NCI-H146 treated with DMSO at 0.1 percent for 48 hours (cell line): Measurements from ENCODE around the gene GNAS-AS1.

ENCODE experiments used
- DNase-seq: peaks from one replicate; lab custom pipeline; 2025; ENCODE audit not compliant: unreplicated experiment; lab: John Stamatoyannopoulos, UW

The GNAS-AS1 gene

DNA sequence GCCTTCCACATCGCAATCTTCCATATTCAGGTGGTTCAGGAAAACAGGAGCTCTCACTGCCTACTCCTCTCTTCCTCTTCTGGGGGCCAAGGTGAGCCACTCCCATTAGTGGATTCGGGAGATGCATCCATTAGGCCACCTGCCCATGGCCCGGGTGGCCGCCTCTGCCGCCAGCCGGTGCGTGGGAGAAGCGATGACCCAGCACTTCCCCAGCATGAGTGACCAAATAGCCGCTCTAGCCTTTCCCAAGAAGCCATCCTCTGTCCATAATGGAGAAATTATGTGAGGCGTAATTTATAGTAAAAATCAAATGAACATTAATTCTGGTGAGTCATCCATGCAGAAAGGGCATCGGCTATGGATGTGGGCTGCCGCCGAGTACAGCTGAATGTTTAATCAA, 39.4 kb downstream of the GNAS-AS1 start:
- DNase-seq = no peak

GRCh38 chr20:58810879-58811250, 39.8 kb downstream of the GNAS-AS1 start:
- no peak for DNase-seq

DNA sequence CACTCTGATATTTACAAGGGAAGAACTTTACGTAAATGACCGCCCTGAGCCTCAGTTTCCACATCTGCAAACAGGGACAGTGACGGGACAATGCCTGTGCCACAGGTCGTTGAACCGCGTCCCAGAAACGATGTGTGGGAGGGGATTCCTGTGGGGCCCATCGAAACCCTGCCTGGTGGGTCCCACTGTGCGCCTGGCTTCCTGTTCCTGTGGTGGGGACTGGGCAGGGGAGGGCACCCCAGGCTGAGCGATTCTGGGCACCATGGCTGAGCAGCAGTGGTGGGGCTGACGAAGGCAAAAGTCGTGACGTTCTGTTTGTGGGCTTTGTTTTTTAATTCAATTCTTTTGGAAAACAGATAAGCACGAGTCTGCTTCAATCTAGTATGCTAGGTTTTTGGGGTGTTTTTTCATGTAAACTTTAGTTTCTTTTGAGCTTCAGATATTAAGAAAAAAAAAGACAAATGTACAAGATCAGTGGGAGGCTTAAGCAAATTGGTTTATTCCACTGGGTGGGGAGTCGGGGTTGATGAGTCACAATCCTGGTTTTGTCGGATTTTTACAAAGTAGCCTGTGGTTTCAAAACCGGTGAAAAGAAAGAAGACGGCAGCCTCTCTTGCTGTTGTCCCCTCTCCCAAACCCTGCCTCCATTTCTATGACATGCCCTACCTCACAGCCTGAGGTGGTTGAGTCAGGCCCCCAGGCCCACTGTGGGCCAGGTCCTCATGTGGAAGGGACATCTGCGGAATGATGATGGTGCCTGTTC, 40.4 kb downstream of the GNAS-AS1 start:
- no peak for DNase-seq

DNA sequence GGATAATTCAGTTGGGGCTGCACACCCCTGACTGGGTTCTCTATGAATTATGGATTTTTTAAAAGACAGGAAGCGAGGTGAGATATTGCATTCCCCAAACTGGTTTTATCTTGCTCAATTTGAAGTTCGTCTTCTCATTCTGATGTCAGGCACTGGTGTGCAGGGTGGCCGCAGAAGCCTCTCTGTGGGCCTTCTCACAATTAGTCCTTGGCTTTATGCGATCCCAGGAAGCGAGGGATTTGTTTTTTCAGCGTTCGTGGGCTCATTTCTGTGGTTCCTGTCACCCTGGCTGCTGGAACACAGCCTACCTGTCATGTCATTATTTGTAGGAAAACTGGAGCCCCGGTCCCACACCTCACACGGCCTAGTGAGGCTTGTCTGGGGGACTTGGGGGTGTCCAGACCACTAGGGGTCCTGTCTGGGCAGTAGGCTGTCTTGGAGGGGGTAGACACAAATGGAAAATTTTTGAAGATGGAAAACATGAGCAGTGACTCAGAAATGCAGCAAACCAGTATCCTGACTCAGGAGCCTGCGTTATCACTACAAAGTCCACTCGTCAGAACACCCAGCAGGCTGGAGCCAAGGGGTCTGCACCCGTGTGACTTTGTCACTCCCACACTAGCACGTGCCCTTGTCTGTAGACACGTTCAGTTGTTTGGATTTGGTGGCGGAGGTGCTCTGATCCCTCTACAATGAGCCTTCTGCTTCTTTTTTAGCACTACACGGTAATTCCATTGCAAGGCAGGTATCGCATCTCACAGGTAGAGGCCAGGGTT, 42.2 kb downstream of the GNAS-AS1 start:
- no peak for DNase-seq

GRCh38 chr20:58807801-58808200, 42.9 kb downstream of the GNAS-AS1 start:
- no peak for DNase-seq

DNA sequence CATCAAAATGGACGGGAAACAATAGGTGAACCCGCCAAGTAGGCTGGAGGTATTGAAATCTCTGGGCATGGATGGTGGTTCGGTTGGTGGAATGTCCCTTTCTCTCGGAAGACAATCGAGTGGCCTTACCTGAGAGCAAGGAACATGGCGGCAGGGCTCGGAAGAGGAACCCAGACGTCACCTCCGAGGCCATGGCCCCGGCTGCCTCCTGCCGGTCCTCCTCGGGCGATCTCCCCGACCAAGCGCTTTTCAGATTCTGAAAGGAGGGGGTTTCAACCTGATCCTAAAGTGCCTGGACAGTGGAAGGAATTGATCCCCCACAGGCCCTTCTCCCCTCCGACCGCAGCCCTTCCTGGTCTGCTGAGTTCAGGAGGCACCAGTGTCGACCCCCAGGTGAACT, 47.2 kb downstream of the GNAS-AS1 start:
- DNase-seq = no peak

GRCh38 chr20:58802061-58802460, 48.6 kb downstream of the GNAS-AS1 start:
- DNase-seq = no peak

DNA sequence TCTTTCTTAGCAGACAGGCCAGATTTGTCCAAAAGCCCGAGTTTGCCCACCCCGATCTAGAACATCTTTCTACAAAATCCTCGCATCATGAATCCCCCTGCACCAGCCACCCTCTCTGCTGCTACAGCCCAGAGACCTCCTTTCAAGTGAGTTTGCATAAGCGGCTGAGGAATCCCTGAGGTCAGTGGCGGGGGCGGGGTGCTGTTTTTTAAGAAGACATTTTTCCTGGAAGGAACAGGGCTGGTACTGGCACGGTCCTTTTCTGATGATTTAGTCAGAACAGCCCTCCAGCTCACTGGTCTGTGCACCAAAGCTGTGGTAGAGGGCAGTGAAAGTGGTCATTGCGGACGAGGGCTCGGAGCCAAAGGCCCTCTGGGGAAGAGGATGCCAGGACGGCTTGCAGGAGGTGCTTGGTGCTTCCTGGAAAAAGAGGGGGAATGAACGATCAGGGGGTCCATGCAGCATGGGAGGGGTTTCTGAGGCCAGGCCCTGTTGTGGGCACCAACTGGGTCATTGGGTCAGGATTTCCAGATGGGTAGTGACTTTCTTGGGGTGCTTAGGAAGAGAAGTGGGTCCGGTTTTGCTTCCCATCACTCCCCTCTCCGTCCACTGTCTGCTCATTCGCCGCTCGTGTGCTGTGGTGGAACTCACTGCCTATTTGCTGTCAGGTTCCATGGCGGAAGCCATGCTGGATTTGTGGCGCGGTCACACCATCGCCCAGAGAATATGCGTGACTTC, 50.4 kb downstream of the GNAS-AS1 start:
- no peak for DNase-seq

GRCh38 chr20:58797371-58798338, 53.0 kb downstream of the GNAS-AS1 start:
- no peak for DNase-seq

DNA sequence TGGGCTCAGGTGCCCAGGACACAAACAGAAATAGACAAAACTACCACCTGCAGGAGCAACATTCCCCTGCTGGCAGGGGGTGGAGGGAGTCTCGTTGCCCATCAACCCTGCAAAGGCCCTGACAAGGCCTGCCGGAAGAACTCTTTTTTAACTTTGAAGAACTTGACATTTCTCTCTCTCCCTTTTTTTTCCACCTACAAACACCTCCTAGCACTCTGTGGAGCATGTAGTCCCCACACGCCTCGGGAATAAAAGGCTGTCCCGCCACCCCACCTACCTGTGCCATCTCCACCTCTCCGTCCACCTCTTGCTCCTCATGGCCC, 54.8 kb downstream of the GNAS-AS1 start:
- DNase-seq = no peak

- DNase-seq = no peak
Observed at GRCh38 chr20:58795181-58795922, 55.4 kb downstream of the GNAS-AS1 start.

- no peak for DNase-seq
Observed at GRCh38 chr20:58794510-58795180, 56.1 kb downstream of the GNAS-AS1 start.

DNA sequence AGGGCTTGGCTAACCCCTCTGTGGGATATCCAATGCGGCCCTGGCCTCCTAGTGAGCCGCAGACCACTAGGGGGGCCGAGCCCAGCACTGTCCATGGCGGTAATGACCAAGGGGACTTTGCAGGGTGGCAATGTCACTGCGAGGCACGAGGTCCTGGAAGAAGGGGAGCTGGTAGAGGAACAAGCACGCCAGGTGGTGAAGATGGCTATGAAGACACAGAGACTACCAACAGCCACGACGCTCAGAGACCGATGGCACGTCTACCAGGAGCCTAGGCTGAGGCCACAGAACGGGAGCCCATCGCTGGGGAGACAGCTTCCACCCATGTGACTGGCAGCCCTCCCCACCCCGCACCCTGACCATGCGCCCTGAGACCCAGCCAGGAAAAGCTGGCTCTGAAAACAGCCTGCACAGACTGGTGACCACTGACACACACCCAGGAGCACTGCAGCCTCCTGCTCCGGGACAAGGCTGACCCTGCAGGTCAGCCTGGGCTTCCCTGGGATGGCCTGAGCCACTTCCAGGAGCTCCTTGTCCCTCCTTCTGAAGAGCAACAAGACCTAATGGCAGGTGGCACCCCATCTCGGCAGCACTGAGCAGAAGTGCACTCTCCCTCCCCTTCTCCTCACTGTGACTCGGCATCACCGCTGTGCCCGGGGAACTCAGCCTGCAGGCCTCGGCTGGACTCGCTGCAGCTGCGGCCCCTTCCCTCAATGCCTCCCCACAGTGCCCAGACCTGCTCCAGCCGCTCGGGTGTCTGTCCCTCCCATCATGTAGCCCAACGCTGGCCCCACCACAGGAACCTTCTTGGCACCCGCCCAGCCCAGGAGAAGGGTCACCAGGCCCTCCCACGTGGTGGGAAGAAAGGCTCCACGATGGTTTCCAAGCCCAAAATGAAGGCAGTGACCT, 56.9 kb downstream of the GNAS-AS1 start:
- no peak for DNase-seq

DNA sequence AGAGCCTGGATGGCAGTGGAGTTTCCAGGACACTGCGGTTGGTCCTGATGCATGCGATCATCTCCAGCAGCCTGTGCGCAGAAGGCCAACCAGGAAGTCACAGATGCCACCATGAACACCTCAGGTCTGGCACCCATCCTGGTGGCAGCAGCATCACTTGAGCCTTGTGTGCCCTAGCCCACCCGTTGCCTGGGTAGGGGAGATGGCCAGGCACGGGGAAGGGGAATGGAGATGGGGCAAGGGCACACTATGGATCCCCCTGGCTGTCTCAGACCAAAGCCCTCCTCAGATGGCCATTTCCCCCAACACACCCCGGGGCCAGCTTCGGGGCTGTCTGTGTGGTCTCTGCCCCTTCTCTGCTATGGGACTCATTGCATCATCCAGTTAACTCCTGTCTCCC, 58.3 kb downstream of the GNAS-AS1 start:
- no peak for DNase-seq

- DNase-seq = no peak
Observed at GRCh38 chr20:58791286-58791685, 59.4 kb downstream of the GNAS-AS1 start.

DNA sequence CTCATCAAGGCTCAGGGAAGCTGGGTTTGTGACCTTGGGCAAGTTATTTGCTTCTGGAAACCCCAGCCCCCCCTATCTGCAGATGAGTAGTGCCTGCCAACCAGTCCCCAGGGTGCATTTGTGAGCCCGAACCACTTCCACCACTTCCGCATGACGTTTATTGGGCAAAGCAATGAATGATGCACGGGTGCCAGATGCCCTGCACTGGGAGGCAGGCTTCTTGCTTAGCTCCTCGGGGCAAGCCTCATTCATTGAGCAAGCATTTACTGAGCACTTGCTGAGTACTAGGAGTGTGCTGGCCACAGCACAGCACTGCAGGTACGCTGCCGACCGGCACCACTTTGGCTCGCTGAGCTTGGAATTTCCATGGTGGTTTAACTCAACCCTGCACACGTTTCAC, 60.2 kb downstream of the GNAS-AS1 start:
- no peak for DNase-seq

- DNase-seq = no peak
Observed at GRCh38 chr20:58788896-58789544, 61.7 kb downstream of the GNAS-AS1 start.
